ENCODE data around the gene C1QC. TPM values are rescaled to one million over a fixed set of nuclear protein-coding genes. Genes with fewer than 3 reads are reported as not detected.

The C1QC gene
- total and polyA plus RNA-seq, 2 experiments from 2014 or later: not detected

DNA sequence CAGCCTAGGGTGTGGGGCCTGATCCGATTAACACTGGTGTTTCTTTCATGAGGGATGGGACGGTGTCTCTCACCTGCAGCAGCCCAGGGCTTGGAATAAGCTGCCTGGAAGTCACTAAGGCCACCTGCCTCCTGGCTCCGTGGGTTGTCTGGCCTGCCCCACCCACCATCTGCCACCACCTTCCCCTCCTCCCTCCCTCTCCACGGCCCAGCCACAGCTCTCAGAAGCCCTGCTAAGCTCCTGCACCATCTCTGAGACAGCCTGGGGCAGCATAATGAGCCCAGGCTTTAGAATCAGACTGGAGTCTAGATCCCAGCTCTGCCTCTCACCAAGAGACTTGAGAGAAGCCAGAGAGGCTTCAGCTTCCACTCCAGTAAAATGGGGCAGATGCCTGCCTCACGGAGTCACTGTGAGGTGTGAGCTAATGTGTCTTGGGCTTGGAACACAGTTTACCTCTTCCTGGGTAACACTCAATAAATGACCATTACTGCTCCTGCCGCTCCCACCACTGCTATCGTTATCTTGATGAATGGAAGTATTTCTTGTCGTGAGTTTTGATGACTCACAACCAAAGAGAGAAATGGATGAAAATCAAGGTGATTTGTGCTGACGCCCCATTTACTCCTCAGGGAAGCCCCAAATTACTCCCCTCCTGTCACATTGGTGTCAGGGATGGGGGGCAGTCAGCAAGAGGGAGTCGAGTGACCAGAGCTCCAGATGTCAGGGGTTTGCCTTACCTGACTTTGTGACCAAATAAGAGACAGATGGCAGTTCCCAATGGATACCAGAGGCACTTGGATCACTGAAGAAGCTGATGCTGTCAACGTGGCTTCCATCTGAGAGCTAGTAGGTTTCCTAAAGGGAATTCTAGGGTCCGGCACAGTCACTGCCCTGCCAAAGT, 30.5 kb upstream of the C1QC start:
- Mint-ChIP-seq H3K4me3 (no peak overlapping the region), H3K36me3 (ENCODE audit: low read depth) (no peaks in the 10 kb centered on the region), H3K4me1 (peaks cover 29% of the 10 kb centered on the region), H3K27ac (no peak overlapping the region), H3K27me3 (ENCODE audit: insufficient read depth, low read depth, poor library complexity) (peaks cover 21% of the 10 kb centered on the region), H3K9me3 (no peaks in the 10 kb centered on the region; the same call in 2 of the 3 replicates)
- H3F3A ChIP-seq (replicated peaks; ENCODE audit: low read depth): no peaks in the 10 kb centered on the region
- no peak overlapping the region for H3K27ac ChIP-seq (ENCODE audit: low read depth)
- H3K4me1 ChIP-seq (ENCODE audit: insufficient read depth): 0 out of 2 replicates have a peak, but pooled peaks cover 6% of the 10 kb centered on the region
- no peak overlapping the region for H2AFZ ChIP-seq
- no peaks in the 10 kb centered on the region for H3K9me2 ChIP-seq (ENCODE audit: insufficient read depth)
- TF ChIP-seq, protein P1, sequence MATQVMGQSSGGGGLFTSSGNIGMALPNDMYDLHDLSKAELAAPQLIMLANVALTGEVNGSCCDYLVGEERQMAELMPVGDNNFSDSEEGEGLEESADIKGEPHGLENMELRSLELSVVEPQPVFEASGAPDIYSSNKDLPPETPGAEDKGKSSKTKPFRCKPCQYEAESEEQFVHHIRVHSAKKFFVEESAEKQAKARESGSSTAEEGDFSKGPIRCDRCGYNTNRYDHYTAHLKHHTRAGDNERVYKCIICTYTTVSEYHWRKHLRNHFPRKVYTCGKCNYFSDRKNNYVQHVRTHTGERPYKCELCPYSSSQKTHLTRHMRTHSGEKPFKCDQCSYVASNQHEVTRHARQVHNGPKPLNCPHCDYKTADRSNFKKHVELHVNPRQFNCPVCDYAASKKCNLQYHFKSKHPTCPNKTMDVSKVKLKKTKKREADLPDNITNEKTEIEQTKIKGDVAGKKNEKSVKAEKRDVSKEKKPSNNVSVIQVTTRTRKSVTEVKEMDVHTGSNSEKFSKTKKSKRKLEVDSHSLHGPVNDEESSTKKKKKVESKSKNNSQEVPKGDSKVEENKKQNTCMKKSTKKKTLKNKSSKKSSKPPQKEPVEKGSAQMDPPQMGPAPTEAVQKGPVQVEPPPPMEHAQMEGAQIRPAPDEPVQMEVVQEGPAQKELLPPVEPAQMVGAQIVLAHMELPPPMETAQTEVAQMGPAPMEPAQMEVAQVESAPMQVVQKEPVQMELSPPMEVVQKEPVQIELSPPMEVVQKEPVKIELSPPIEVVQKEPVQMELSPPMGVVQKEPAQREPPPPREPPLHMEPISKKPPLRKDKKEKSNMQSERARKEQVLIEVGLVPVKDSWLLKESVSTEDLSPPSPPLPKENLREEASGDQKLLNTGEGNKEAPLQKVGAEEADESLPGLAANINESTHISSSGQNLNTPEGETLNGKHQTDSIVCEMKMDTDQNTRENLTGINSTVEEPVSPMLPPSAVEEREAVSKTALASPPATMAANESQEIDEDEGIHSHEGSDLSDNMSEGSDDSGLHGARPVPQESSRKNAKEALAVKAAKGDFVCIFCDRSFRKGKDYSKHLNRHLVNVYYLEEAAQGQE (IDR thresholded peaks at IDR 0.05; ENCODE audit: unreplicated experiment): peak; percentile 1
- TF ChIP-seq, protein P2, sequence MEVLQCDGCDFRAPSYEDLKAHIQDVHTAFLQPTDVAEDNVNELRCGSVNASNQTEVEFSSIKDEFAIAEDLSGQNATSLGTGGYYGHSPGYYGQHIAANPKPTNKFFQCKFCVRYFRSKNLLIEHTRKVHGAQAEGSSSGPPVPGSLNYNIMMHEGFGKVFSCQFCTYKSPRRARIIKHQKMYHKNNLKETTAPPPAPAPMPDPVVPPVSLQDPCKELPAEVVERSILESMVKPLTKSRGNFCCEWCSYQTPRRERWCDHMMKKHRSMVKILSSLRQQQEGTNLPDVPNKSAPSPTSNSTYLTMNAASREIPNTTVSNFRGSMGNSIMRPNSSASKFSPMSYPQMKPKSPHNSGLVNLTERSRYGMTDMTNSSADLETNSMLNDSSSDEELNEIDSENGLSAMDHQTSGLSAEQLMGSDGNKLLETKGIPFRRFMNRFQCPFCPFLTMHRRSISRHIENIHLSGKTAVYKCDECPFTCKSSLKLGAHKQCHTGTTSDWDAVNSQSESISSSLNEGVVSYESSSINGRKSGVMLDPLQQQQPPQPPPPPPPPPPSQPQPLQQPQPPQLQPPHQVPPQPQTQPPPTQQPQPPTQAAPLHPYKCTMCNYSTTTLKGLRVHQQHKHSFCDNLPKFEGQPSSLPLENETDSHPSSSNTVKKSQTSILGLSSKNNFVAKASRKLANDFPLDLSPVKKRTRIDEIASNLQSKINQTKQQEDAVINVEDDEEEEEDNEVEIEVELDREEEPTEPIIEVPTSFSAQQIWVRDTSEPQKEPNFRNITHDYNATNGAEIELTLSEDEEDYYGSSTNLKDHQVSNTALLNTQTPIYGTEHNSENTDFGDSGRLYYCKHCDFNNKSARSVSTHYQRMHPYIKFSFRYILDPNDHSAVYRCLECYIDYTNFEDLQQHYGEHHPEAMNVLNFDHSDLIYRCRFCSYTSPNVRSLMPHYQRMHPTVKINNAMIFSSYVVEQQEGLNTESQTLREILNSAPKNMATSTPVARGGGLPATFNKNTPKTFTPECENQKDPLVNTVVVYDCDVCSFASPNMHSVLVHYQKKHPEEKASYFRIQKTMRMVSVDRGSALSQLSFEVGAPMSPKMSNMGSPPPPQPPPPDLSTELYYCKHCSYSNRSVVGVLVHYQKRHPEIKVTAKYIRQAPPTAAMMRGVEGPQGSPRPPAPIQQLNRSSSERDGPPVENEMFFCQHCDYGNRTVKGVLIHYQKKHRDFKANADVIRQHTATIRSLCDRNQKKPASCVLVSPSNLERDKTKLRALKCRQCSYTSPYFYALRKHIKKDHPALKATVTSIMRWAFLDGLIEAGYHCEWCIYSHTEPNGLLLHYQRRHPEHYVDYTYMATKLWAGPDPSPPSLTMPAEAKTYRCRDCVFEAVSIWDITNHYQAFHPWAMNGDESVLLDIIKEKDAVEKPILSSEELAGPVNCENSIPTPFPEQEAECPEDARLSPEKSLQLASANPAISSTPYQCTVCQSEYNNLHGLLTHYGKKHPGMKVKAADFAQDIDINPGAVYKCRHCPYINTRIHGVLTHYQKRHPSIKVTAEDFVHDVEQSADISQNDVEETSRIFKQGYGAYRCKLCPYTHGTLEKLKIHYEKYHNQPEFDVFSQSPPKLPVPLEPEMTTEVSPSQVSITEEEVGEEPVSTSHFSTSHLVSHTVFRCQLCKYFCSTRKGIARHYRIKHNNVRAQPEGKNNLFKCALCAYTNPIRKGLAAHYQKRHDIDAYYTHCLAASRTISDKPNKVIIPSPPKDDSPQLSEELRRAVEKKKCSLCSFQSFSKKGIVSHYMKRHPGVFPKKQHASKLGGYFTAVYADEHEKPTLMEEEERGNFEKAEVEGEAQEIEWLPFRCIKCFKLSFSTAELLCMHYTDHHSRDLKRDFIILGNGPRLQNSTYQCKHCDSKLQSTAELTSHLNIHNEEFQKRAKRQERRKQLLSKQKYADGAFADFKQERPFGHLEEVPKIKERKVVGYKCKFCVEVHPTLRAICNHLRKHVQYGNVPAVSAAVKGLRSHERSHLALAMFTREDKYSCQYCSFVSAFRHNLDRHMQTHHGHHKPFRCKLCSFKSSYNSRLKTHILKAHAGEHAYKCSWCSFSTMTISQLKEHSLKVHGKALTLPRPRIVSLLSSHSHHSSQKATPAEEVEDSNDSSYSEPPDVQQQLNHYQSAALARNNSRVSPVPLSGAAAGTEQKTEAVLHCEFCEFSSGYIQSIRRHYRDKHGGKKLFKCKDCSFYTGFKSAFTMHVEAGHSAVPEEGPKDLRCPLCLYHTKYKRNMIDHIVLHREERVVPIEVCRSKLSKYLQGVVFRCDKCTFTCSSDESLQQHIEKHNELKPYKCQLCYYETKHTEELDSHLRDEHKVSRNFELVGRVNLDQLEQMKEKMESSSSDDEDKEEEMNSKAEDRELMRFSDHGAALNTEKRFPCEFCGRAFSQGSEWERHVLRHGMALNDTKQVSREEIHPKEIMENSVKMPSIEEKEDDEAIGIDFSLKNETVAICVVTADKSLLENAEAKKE (CRISPR knock-in tag; IDR thresholded peaks at IDR 0.05): no peak
- no peak overlapping the region for H3K4me3 ChIP-seq
- H3K36me3 ChIP-seq (ENCODE audit: insufficient read depth): no peaks in the 10 kb centered on the region
- no peak overlapping the region for H3K4me2 ChIP-seq
- ATAC-seq (no peak), DNase-seq (ENCODE audit: low spot score) (no peak)
- no peaks in the 10 kb centered on the region for H3K79me2 ChIP-seq (replicated peaks; ENCODE audit: insufficient read depth)
- no peaks in the 10 kb centered on the region for H3K27me3 ChIP-seq (ENCODE audit: insufficient read depth)
- H4K20me1 ChIP-seq (replicated peaks; ENCODE audit: insufficient read depth): 0 out of 2 replicates have a peak, but pooled peaks cover 3% of the 10 kb centered on the region
